Activated CD8-positive, alpha-beta memory T cell treated with anti-CD3 and anti-CD28 coated beads, Interleukin-2, amount 50 U/mL, for 24 hours (primary cell): ENCODE measurements around the gene PJA1.

ENCODE experiments used
- DNase-seq: peaks from one replicate; pipeline ENCODE4 v3.0.0-alpha.2; 2020; ENCODE audit errors: extremely low read depth

The PJA1 gene

DNA sequence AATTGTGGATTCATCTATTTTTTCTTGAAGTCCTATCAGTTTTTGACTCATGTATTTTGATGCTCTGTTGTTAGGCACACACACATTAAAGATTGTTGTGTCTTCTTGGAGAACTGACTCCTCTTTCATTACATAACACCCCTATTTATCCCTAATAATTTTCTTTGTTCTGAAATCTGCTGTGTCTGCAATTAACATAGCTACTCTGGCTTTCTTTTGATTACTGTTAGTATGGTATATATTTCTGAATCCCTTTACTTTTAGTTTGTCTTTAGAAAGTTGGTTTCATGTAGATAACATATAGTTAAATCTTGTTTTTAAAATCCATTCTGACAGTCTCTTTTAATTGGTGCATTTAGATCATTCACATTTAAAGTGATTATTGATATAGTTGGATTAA lies 5.1 kb upstream of the PJA1 start:
- no peak for DNase-seq

DNA sequence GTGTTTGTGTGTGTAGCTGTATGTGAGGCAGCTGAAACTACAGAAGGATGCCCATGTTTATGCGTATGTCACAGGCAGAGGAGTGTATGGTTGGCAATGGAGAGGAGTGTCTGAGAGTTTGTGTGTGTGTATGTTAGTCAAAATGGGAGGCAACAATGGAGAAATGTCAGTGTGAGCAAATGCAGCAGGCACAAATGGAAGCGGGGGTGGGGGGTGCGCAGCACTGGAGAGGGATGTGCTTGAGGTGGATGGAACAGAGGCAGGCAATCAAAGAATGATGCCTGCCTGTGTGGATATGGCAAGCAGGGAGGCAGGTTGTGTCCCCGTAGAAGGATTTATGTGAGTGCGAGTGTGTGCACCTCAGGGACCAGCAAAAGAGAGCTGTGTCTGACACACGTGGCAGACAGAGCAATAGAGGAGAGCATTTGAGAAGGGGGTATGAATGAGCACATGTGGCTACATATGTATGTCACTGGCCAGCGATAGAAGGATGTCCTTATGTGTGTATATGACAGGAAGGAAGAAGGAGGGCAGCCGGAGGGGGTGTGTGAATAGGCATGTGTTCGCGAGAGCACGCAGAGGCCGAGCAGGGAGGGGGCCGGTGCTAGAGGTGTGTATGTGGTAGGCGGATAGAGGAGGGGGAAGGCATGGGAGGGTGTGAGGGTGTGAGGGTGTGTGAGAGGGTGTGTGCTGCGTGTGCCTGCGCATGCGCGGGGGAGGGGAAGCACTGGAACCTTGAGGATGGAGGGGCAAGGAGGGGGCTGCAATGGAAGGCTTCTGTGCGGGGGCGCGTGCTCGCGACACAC lies 1.1 kb downstream of the PJA1 start:
- no peak for DNase-seq

- no peak for DNase-seq
Observed at GRCh38 chrX:69162361-69162865, 2.8 kb downstream of the PJA1 start.

DNA sequence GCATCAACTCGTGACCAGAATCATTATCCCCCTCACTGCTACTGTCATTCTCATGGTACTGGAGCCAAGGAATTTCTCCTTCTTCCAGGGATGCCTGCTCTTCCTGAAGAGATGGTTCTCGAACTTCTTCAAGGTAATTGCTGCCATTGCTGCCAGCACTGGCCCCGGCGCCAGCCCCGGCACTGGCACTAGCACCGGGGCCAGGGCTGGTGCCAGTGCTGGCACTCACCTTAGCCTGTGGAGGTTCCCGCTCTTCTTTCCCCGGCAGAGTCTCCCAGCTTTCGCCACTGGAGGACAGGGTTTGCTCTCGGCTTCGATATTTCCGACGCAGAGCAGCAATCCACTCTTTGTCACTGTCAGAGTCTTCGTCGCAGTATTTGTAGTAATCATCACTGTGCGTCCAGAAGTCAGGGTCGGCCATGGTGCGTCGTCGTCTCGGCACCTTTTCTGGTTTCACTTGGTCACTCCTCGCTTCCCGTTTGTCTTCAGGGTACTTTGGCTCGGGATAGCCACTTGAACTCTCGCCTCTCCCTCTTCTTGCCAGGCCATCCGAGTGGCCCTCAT lies 3.4 kb downstream of the PJA1 start:
- DNase-seq: no peak

DNA sequence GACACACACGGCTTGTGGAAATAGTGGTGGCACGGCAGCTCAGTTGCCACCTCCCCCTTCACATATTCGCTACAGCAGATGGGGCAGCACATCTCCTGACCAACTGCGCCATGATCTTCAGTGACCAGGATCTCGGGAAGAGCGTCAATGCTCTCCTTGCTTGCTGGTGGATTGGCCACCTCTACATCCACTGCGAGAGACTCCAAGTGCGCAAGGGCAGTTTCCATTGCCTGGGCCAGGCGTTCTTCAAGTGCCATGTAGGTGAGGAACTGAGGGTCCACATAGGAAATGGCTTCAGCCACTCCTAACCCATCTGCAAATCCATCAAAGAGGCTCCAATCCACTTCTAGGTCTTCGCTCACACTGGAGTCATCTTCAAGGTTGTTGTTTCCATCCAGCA lies 3.9 kb downstream of the PJA1 start:
- DNase-seq: no peak

GRCh38 chrX:69158166-69158980 lies 6.9 kb downstream of the PJA1 start:
- no peak for DNase-seq

DNA sequence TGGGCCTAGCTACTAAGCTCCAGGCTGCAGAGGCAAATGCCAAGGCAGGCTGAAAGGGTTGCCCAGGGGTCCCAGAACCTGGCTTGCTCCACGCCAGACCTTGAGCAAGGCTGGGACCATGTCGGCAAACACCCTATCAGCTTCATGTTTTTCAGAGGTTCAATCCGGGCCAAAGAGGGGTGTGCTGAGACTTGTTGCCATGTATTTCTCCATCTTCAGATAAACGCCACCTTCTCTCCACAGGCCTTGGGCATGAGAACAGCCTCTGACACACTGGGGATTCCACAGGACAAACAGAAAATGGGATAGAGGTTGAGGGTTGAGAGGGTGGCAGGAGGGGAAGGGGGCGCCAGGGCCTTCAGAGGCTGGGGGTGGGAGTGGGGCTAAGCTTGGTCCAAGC lies 8.6 kb downstream of the PJA1 start:
- DNase-seq: no peak

DNA sequence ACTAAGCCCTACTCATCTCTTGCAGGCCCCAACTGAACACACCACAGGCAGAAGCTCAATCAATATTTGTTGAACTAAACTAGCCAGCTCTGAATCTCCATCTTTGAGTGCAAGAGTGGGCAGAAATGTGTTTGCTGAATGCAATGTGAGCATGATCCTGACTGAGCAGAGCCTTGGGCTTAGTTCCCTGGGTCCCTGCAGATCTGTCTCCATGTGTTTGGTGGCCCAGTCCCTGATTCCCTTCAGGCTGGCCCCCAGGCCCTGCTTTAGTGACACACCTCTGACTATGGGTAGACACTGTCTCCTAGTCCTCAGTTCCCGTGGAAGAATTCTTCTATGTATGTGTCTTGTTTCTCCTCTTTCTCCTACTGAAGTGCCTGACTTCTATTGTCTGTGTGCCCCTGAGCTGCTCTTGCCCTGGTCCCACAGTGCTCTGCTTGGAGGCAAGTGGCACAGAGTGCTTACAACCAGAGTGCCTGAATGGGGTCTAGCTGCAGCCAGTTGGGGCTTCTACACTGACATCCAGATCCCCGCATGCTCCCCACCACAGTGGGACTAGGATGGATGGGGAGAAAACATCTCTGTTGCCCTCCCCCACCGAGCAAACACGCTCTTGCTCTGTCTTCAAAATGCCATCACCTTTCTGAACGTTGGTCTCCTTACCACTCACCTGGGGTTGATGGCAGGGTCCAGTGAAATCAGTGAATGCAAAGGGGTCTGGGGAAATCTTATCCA lies 9.3 kb downstream of the PJA1 start:
- DNase-seq: no peak

DNA sequence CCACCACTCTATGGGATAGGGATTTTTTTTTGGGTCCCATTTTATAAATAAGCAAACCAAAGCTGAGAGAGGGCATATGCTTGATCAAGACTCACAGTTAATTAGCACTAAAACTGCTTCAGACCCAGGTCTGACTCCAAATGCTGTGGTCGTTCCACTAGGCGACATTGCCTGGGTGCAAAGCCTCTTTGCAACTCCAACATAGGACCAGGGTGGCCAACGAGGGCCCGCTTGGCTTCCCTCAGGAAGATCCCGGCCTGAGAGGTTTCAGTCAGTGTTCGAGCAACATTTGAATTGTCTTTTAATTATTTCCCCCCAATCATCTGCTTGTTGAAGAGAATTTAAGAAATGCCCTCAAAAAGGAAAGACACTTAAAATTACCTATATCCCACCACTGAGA lies 11.2 kb downstream of the PJA1 start:
- no peak for DNase-seq

GRCh38 chrX:69153060-69153730 lies 12.1 kb downstream of the PJA1 start:
- DNase-seq: no peak

- DNase-seq: no peak
Observed at GRCh38 chrX:69152417-69152841, 12.8 kb downstream of the PJA1 start.

GRCh38 chrX:69151866-69152284 lies 13.4 kb downstream of the PJA1 start:
- no peak for DNase-seq

DNA sequence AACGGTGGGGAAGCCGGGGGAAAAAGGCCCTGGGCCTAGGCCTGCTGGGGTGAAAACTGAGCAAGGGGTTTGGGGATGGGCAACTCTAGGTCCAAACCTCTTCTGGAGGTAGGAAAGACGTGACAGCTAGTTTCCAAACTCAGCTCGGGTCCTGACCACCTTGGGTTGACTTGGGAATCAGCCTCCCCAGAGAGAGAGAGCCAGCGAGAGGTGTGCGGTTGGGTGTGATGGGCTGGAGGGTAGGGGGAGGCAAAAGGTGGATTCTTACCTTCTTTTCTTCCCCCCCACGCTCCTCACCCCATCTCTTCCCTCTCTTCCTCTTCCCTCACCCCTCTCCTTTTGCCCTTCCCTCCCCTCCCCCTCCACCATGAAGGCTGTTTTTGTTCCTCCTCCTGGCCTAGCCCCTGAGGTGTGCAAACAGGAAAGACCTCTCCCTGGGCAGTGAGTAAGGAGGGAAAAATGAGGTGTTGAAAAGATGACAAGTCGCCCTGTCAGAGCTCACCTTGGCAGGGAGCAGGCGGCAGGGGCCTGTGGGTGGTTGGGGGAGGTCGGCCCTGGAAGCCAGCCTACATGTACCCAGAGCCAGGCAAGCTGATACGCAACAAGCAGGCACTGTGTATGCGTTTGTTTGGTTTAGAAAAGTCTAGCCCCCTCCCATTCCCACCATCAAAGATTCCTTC lies 14.8 kb downstream of the PJA1 start:
- DNase-seq: no peak

DNA sequence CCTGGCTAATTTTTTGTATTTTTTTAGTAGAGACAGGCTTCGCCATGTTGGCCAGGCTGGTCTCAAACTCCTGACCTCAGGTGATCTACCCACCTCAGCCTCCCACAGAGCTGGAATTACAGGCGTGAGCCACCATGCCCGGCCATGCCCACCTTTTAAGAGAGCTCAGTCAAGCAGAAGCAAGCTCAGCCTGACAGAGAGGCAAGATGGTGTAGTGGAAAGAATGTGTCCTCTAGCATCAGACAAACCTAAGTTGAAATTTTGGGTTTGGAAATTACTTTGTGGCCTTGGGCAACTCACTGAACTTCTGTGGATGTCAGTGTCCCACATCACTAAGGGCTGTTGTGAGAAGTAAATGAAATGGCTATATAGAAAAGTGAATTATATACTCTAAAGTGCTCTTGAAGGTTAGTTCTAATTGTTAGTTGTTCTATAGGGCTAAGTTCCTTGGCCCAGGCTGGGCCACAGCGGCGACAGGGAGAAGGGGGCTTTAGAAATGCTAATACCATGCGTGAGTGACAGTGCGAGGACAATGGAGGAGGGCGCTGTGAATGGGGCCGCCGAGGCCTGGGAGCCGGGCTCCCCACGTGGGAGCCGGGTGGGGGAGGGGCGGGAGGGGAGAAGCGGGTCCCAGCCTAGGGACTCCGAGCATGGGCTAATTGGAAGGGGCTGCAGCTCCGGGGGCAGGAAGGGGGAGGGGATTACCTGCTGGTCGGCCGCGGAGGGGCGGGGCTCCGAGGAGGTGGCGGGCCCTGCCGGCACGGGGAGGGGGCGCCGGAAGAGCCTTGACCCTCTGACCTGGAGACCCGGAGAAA lies 15.6 kb downstream of the PJA1 start:
- no peak for DNase-seq

DNA sequence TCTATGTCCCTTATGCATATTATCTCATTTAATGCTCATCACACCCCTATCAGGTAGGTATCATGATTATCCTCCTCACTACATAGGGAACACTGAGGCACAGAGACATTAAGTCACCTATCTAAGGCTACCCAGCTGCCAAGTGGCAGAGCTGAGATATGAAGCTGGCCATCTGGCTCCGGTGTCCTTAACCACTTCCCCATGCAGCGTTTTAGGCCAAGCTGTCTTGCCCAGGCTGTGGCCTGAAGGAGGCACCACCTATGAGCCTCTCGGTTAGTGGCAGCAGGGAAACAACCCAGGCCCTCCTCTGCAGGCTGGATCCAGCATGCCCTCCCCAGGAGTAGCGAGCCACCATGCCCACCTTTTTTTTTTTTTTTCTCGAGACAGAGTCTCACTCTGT lies 16.3 kb downstream of the PJA1 start:
- DNase-seq: no peak

- no peak for DNase-seq
Observed at GRCh38 chrX:69146739-69147138, 18.5 kb downstream of the PJA1 start.

- DNase-seq: no peak
Observed at GRCh38 chrX:69145714-69146113, 19.5 kb downstream of the PJA1 start.

DNA sequence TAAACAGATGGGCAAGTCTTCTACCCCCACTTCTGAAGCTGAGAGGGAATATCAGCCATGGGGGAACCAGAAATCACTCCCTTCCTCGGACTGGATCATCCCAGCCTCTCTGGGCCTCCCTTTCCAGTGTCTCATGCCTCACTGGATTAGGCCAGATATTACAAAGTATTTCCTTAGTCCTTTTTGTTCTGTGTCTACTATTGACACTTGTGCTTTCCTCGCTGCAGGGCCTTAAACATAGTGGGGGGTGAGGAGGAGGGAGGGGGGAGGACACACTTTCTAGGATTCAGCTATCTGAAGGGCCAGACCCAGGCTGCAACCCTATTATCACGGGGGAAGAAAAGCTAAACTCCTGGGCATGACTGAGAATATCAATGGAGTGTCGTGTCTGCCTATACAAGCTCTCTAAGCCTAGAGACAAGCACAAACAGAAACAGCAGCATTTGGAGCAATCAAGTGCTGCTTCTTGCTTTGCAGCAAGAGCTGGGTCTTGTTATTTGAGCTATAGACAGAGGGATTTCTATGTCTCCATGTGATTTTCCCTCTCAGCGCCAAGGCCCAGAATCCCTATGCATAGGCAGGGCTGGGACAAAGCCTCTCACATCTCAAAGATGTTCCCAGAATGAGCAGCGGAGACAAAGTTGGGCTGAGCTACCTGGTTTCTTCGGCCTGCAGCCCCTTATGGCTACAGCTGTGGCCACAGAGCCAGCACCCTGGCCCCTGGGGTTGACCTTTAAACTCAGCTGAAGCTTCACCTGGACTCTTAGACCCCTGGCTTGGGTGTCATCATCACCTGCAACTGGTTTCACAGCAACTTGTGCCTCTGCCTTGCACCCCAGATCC lies 20.2 kb downstream of the PJA1 start:
- DNase-seq: no peak

DNA sequence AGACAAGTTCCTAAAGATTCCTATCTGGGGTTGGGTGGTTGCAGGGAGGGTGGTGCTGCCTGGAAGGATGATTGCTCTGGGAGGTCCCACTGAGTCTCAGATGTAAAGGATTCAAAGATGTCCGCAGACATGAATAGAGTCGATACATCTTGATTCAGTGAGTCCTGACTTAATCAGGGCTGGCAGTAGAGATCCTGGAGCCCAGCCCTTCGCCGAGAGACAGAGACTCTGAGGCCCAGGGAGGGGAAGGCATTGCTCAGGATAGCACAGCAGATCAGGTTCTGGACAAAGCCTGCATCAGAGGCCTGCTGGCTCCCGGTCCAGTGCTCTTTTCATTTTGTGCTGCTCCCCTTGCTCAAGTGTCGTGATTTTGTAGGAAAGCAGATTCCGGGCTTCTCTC lies 21.7 kb downstream of the PJA1 start:
- DNase-seq: no peak
